Raji (cell line): ENCODE data around the gene KLHL42.

ENCODE experiments used
- POLR2A ChIP-seq: IDR thresholded peaks from 2 replicates; pipeline ENCODE4 v1.6.1; 2011; ENCODE audit warnings: low read depth, low read length, control low read depth; ENCODE audit not compliant: insufficient read depth

The KLHL42 gene, protein sequence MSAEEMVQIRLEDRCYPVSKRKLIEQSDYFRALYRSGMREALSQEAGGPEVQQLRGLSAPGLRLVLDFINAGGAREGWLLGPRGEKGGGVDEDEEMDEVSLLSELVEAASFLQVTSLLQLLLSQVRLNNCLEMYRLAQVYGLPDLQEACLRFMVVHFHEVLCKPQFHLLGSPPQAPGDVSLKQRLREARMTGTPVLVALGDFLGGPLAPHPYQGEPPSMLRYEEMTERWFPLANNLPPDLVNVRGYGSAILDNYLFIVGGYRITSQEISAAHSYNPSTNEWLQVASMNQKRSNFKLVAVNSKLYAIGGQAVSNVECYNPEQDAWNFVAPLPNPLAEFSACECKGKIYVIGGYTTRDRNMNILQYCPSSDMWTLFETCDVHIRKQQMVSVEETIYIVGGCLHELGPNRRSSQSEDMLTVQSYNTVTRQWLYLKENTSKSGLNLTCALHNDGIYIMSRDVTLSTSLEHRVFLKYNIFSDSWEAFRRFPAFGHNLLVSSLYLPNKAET

DNA sequence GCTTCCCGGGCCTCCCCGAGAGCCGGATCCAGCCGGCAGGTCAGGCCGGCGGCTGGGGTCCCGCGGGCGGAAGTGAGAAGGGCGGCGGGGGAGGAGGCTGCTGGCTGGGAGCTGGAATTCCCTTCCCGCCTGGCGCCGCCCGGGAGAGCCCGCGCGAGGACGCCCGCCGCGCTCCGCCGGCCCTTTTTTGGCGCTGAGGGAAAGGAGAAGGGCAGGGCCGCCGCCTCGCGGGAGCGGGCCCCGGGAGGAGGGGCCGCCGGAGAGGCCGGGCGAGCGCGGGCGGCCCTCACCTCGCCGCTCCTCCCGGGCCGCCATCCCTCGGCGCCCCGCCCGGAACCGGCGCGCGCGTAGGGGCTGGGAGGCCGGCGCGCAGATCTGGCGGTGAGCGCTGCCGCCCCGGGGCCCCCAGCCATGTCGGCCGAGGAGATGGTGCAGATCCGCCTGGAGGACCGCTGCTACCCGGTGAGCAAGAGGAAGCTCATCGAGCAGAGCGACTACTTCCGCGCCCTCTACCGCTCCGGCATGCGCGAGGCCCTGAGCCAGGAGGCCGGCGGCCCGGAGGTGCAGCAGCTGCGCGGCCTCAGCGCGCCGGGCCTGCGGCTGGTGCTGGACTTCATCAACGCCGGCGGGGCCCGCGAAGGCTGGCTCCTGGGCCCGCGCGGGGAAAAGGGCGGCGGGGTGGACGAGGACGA is at the start of gene KLHL42, which contains the start of gene MANSC4:
KLHL42 (plus strand) TSS at position 314 of the 692 bp plus-strand sequence; CDS start at position 412, 98 bp downstream.
MANSC4 (minus strand) TSS at position 317 of the 692 bp plus-strand sequence. CDS start 8,960 bp downstream, outside the sequence.
- peak; percentile 74 for TF ChIP-seq POLR2A

DNA sequence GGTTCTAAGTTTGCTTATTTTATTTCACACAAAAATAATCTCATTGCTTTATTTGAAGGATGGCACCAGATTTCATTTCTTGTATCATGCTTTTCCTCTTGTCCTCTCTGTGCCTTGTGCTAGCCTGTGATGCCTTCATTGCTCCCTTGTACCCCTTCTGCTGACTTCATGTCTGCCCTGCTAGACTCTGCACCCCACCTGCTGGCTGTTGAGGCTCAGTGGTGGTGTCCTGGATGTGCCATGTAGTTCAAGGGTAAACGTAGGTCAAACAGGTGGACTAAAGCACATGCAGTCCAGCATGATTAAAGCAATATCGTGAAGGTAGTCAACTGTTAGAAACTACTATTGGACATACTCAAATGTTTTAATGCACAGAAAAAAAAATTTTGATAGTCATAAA is 47.8 kb upstream of the KLHL42 start:
- no peak for TF ChIP-seq POLR2A

DNA sequence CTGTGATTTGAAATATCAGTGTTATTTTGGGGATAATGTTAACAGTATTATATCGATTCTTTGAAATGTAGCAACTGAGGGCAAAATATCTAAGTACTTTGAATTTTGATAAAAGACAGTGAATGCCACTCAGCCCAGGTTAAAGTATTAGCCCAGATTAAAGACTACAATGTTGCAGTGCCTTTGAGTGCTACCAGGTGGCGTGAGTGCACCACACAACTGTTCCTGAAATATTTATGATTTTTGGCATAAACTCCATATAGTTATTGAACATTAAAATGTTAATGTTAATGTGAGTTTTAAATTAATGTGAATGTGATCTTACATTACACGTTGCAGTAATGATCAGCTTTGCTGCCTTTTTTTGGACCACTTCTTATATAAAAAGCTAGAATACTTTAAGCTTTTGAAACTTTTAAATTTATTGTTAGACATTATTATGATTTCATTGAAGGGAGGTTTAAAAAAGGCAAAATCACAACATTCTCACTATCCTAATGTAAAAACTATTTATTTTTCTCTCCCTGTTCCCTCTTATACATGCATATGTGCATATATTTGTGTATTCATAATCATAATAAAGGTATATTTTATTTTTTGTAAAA is 46.9 kb upstream of the KLHL42 start:
- TF ChIP-seq POLR2A: no peak

DNA sequence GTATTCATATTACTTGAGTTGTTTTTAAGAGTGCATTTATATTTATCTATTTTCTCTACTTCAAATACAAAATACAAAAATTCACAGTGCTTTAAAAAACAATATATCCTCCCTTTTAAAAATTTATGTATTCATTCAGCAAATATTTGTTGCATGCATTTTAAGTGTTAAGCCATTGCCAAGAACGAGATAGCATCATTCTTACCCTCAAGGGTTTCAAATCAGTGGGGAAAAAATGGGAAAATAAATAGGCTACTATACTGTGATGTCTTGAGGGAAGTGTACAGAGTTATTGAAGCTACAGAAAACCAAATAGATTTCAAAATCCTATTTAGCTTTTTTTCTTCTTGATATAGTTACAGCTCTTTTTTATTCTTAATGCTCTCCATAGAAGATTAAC is 46.2 kb upstream of the KLHL42 start:
- no peak for TF ChIP-seq POLR2A

DNA sequence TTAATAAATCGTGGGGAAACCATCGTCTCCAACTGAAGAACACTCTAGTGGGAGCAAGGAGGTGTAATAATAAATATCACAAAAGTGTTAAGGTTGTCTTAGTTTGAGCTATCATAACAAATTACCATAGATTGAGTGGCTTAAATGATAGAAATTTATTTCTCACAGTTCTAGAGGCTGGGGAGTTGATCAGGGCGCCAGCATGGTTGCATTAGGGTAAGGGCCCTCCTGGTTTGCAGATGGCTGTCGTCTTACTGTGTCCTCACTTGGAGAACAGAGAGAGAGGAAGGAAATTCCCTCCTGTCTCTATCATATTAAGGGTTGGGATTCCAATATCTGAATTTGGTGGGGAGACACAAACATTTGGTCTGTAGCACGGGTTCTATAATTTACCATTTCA is 36.4 kb upstream of the KLHL42 start:
- no peak for TF ChIP-seq POLR2A

DNA sequence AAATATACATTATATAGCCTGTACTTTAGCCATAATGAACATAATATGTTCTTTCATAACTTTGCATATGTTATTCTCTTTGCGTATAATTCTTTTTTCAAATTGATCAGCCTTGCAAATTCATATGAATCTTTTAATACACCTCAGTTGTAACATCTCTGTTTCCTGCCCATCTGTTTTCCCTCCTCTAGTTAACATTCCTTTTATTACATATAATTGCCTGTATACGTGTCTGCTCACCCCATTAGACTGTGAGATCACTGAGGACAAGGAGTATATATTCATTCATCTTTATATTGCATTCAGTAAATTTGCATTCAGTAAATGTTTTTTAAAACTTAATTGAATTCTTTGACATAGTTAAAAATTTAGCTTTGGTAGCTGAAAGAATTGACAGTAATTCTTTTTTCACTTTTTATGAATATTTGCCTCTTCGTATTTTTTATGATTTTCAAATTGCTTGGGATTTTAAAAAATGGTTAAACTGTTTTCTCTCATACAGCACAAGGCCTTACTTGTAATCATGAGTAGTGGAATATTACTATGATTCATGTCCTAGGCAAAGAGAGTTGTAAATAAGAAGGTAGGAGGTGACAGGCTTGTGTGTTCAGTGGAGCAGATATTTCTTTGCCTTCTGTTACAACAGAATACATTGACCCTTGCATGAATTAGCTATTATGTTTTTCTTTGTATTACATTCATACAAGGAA is 32.8 kb upstream of the KLHL42 start:
- TF ChIP-seq POLR2A: no peak

DNA sequence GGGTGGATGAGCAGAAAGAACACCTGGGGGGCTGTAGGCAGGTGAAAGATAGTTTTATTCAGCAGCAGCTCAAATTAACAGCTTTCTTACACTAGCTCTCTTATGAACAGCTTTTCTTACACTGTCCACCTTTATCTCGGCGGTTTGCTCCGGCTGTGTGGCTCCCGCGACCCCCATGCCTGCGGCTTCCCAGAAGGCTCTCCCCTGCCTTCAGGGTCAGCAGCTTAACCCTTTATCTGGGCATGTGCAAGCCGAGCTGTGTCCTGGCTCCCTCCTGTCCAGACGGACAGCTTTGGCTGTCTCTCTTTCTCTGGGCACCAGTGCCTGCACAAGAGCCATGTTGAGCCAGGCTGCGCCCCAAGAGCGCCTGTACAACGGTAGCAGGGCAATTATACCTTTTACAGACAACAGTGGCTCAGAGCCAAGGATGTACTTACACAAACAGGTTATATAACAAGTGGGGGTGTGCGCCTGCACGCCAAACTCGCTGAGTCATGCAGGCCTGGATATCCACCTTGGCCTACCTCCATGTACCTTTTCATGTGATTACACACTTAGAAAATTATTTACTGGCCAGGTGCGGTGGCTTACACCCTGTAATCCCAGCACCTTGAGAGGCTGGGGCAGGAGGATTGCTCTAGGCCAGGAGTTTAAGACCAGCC is 28.5 kb upstream of the KLHL42 start:
- no peak for TF ChIP-seq POLR2A

DNA sequence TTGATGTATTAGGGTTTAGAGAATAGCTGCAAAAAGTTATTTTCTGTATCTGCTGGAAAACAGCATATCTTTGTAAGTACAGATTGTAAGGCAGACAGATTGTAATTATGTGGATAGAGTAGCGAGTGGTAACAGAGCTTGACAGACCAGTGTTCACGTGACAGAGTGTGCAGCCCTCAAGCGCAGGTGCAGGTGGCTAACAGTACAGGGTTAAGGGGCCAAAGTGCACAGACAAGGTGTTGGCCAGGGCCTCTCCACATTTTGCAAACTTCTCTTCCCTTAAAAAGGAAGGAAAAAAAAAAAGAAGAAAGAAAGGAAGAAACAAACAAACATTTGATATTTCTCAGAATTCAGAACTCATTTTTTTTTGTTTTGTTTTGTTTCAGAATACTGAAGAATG is 25.2 kb upstream of the KLHL42 start:
- TF ChIP-seq POLR2A: no peak

DNA sequence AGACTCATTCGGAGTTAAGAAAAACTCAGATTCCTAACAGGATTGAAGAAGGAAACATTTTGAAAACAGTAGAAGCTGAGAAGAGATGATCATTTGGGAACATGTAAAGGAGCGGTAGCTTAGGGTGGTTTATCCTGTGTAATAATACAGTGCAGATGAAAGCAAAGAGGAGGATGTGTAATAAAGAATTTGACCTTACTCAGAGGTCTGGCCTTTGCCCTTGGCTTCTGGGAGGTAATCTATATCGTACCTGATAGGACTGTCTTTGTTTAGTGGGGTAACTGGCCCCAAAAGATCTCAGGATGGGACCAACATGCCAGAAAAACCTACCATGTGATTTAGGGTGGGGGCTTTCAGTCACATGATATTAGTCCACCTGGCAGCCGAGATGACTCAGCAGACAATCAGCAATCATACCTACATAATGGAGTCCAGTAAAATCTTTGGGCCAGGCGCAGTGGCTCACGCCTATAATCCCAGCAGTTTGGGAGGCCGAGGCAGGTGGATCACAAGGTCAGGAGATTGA is 23.3 kb upstream of the KLHL42 start:
- no peak for TF ChIP-seq POLR2A

DNA sequence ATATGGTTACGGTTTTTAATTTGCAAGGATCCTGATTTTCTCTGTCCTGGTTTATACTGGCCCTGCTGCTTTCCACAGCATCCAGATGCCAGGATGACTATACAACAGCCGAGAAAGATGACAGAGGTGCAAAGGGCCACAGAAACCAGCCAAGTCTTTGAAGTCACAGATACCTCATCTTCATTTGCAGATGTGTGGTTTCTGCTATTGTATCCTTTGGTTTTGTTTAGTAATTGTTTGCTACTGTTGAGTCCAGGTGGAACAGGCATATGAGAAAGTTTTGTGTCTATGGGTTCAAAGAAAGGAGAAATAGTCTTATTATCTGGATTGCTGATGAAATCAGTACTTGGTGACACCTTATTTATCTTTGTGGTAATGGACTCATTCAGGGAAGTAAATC is 17.3 kb upstream of the KLHL42 start:
- no peak for TF ChIP-seq POLR2A

DNA sequence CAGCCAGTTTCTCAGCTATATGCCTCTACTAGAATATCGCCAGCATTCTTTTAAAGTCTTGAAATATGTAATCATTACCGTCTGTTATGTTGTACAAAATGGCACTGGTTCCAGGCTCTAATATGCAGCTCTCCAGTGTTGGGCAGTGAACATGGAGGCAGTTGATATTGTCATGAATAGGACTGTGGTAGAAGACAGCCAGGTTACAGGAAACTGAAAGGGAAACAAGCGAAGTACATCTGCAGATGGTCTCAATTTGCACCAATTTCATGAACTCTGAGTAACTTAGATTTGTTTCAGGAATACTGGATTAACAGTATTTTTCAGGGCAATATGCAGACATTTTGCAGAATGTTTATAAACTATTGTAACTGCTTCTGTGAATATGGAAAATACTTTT is 13.4 kb upstream of the KLHL42 start:
- no peak for TF ChIP-seq POLR2A

DNA sequence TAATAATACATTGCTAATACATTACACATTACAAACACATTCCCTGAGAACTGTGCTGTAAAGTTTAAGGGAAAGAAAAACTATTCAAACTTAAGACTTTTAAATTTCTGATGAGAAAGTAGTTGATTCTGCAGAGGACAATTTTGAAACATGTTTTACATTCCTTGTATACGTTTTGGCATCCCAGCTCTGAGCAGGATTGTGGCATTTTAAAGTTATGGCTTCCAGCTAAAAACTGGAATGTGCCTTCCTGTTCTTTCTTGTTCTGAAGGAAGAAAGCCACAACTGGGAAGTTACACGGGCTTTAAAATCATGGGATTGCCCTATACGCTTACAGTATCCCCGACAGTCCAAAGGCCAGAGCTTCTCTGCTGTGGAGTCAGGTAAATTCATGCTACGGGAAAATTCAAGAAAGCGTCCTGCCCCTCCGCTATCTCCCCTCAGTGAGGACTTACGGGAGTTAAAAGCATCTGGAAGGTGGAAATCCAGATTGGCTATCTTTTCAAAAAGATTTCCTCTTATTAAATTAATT is 10.8 kb upstream of the KLHL42 start:
- no peak for TF ChIP-seq POLR2A

DNA sequence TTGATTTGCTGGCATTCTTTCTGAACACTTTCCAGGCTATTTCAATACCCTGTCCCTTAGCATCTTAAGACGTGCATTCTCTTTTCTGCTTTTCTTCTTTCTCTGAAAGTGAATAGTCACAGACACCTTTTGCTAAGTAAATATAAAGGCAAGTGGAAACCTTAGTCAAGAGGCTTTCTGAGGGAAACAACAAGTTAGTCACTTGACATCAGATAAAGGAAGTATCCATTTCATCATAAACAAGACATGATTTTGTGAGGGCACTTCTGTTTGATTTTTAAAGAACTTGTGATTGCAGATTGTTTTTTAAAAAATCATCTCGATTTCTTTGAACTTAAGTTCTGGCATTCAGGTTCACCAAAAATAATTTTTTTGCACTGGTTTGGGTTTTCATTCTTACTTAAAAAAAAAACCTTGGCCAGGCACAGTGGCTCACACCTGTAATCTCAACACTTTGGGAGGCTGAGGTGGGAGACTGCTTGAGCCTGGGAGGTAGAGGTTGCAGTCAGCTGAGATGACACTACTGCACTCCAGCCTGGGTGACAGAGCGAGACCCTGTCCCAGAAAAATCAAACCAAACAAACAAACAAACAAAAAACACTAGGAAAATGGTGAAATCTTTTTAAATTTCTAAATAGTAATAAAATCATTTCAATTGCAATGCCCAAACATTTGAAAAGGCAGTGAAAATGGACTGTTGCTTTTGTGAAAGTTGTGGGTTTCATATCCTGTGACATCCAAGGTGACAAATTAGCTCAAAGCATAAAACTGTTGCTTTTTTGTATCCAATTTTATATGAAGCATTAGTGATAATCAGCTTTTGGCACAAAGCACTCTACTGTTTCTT is 8.3 kb upstream of the KLHL42 start:
- no peak for TF ChIP-seq POLR2A
